HTERT RPE-1 (cell line): ENCODE data around the gene TGFBR1.

ENCODE experiments used
- in situ Hi-C: fragments of 300-500 bp; cut with MboI; formaldehyde crosslinking; loops from 4 replicates; pipeline ENCODE4 v1.14.3; 2020; ENCODE audit warnings: low sequenced_read_pairs

TGFBR1 gene

GRCh38 chr9:99162759-99163364, 57.9 kb downstream of the TGFBR1 start:
- in situ Hi-C loops = no loop called here

GRCh38 chr9:99166149-99166548, 61.2 kb downstream of the TGFBR1 start:
- in situ Hi-C loops = no loop called here

GRCh38 chr9:99167119-99167518, 62.2 kb downstream of the TGFBR1 start:
- in situ Hi-C loops = no loop called here

GRCh38 chr9:99167694-99168093, 62.8 kb downstream of the TGFBR1 start:
- in situ Hi-C loops = no loop called here

GRCh38 chr9:99169086-99169485, 64.2 kb downstream of the TGFBR1 start:
- in situ Hi-C loops = no loop called here

- in situ Hi-C loops = no loop called here
These were observed 65.3 kb downstream of the TGFBR1 start for GRCh38 chr9:99169982-99170761.

- in situ Hi-C loops = no loop called here
These were observed 66.6 kb downstream of the TGFBR1 start for GRCh38 chr9:99171225-99172123.

- in situ Hi-C loops = no loop called here
These were observed 67.5 kb downstream of the TGFBR1 start for GRCh38 chr9:99172124-99173091.

GRCh38 chr9:99173570-99174504, 68.9 kb downstream of the TGFBR1 start:
- in situ Hi-C loops = no loop called here

- in situ Hi-C loops = no loop called here
These were observed 71.7 kb downstream of the TGFBR1 start for GRCh38 chr9:99176527-99177013.

GRCh38 chr9:99177576-99178366, 72.9 kb downstream of the TGFBR1 start:
- in situ Hi-C loops = no loop called here

- in situ Hi-C loops = no loop called here
These were observed 74.3 kb downstream of the TGFBR1 start for GRCh38 chr9:99178912-99179872.

GRCh38 chr9:99180199-99180598, 75.3 kb downstream of the TGFBR1 start:
- in situ Hi-C loops = no loop called here

- in situ Hi-C loops = no loop called here
These were observed 75.7 kb downstream of the TGFBR1 start for GRCh38 chr9:99180662-99181061.

- in situ Hi-C loops = no loop called here
These were observed 76.3 kb downstream of the TGFBR1 start for GRCh38 chr9:99181206-99181605.

- in situ Hi-C loops = no loop called here
These were observed 76.7 kb downstream of the TGFBR1 start for GRCh38 chr9:99181621-99182020.

- in situ Hi-C loops = no loop called here
These were observed 77.4 kb downstream of the TGFBR1 start for GRCh38 chr9:99182356-99182755.
